ENCODE measurements around the gene DCBLD1. TPM values are rescaled to one million over a fixed set of nuclear protein-coding genes. Genes with fewer than 3 reads are reported as not detected.

The DCBLD1 gene
- total RNA-seq, 4 donors from 2014 or later = 13.5 to 25.9 (median 21.2) TPM

GRCh38 chr6:117493470-117493869 is 11.0 kb downstream of the DCBLD1 start:
- peaks cover 0 to 14% of the 10 kb centered on the region in 2 donors for H3K4me1 ChIP-seq
- 96 to 97% methylated on average over 2 of the region's 2 CpGs for WGBS, 2 donors
- H3K36me3 ChIP-seq = no peaks in the 10 kb centered on the region
- no peaks in the 10 kb centered on the region for H3K9me3 ChIP-seq
- intact Hi-C loops (cut with DNase I) = no loop called here
- no peak for TF ChIP-seq POLR2A (IDR thresholded peaks at IDR 0.05)
- no peak for TF ChIP-seq CTCF (IDR thresholded peaks at IDR 0.05)
- no peak for DNase-seq
- no peaks in the 10 kb centered on the region for H3K27me3 ChIP-seq
- no peak overlapping the region for H3K27ac ChIP-seq
- H3K4me3 ChIP-seq (replicated peaks in 1 of 3) = no peak overlapping the region

- WGBS, 2 donors = 65 to 70% methylated on average over 2 of the region's 2 CpGs
- TF ChIP-seq CTCF (IDR thresholded peaks at IDR 0.05) = no peak
- no peak for TF ChIP-seq POLR2A (IDR thresholded peaks at IDR 0.05)
- no peak overlapping the region for H3K27ac ChIP-seq
- H3K9me3 ChIP-seq = no peaks in the 10 kb centered on the region
- H3K27me3 ChIP-seq = no peaks in the 10 kb centered on the region
- no peak overlapping the region for H3K4me3 ChIP-seq (replicated peaks in 1 of 3)
- H3K36me3 ChIP-seq = no peaks in the 10 kb centered on the region
- no peak for DNase-seq
- intact Hi-C loops (cut with DNase I) = no loop called here
- H3K4me1 ChIP-seq = peaks cover 0 to 14% of the 10 kb centered on the region in 2 donors
Measured at GRCh38 chr6:117494283-117494682, 11.8 kb downstream of the DCBLD1 start.

- DNase-seq = no peak
- Histone ChIP-seq H3K36me3 (no peaks in the 10 kb centered on the region), H3K4me3 (replicated peaks in 1 of 3) (no peak overlapping the region), H3K27me3 (no peaks in the 10 kb centered on the region), H3K27ac (no peak overlapping the region), H3K4me1 (peaks cover 0 to 14% of the 10 kb centered on the region in 2 donors), H3K9me3 (no peaks in the 10 kb centered on the region)
- TF ChIP-seq POLR2A (IDR thresholded peaks at IDR 0.05) (no peak), CTCF (IDR thresholded peaks at IDR 0.05) (no peak)
- 76 to 83% methylated on average over 3 of the region's 3 CpGs for WGBS, 2 donors
- intact Hi-C loops (cut with DNase I) = no loop called here
Measured at GRCh38 chr6:117494694-117495318, 12.3 kb downstream of the DCBLD1 start.

GRCh38 chr6:117495425-117495824 is 13.0 kb downstream of the DCBLD1 start:
- no peak for TF ChIP-seq CTCF (IDR thresholded peaks at IDR 0.05)
- no peak for TF ChIP-seq POLR2A (IDR thresholded peaks at IDR 0.05)
- no peaks in the 10 kb centered on the region for H3K27me3 ChIP-seq
- H3K4me3 ChIP-seq (replicated peaks in 1 of 3) = no peak overlapping the region
- peaks cover 0 to 14% of the 10 kb centered on the region in 2 donors for H3K4me1 ChIP-seq
- H3K9me3 ChIP-seq = no peaks in the 10 kb centered on the region
- H3K36me3 ChIP-seq = no peaks in the 10 kb centered on the region
- intact Hi-C loops (cut with DNase I) = no loop called here
- DNase-seq = no peak
- no peak overlapping the region for H3K27ac ChIP-seq

GRCh38 chr6:117495869-117496268 is 13.4 kb downstream of the DCBLD1 start:
- Histone ChIP-seq H3K9me3 (no peaks in the 10 kb centered on the region), H3K36me3 (no peaks in the 10 kb centered on the region), H3K4me3 (replicated peaks in 1 of 3) (no peak overlapping the region), H3K4me1 (peaks cover 0 to 14% of the 10 kb centered on the region in 2 donors), H3K27ac (no peak overlapping the region), H3K27me3 (no peaks in the 10 kb centered on the region)
- DNase-seq = no peak
- TF ChIP-seq POLR2A (IDR thresholded peaks at IDR 0.05) (no peak), CTCF (IDR thresholded peaks at IDR 0.05) (no peak)
- intact Hi-C loops (cut with DNase I) = no loop called here
- 64 to 72% methylated on average over 2 of the region's 2 CpGs for WGBS, 2 donors

Measured in thyroid gland (tissue), 4 donors.